Ramos (cell line): Measurements from ENCODE around the gene B4GALT5.
"Not testable (repeated sequence)": the region's sequence is repeated elsewhere in the genome, so short reads cannot be mapped to it uniquely, and the experiment has no call there.

Source experiments
- in situ Hi-C: fragments of 300-500 bp; cut with MboI; formaldehyde crosslinking; loops from one replicate; pipeline ENCODE4 v1.14.3; 2022; ENCODE audit warnings: low sequenced_read_pairs; ENCODE audit not compliant: unreplicated experiment

Gene B4GALT5

GRCh38 chr20:49739042-49739441 lies 25.4 kb upstream of the B4GALT5 start:
- in situ Hi-C loops, result no loop called here

- in situ Hi-C loops, result no loop called here
Measured at GRCh38 chr20:49737260-49737659, 23.6 kb upstream of the B4GALT5 start.

GRCh38 chr20:49729780-49730179 lies 16.1 kb upstream of the B4GALT5 start:
- in situ Hi-C loops, result no loop called here

GRCh38 chr20:49727894-49728885 lies 14.5 kb upstream of the B4GALT5 start:
- in situ Hi-C loops, result no loop called here

GRCh38 chr20:49727478-49727877 lies 13.8 kb upstream of the B4GALT5 start:
- in situ Hi-C loops, result no loop called here

GRCh38 chr20:49725694-49726093 lies 12.0 kb upstream of the B4GALT5 start:
- in situ Hi-C loops, result no loop called here

- in situ Hi-C loops, result not testable (repeated sequence)
Measured at GRCh38 chr20:49725224-49725606, 11.5 kb upstream of the B4GALT5 start.

- in situ Hi-C loops, result no loop called here
Measured at GRCh38 chr20:49724408-49725223, 10.9 kb upstream of the B4GALT5 start.

GRCh38 chr20:49723758-49724157 lies 10.1 kb upstream of the B4GALT5 start:
- in situ Hi-C loops, result not testable (repeated sequence)

GRCh38 chr20:49721326-49721725 lies 7.6 kb upstream of the B4GALT5 start:
- in situ Hi-C loops, result not testable (repeated sequence)

GRCh38 chr20:49715466-49715865 lies 1.8 kb upstream of the B4GALT5 start:
- in situ Hi-C loops, result no loop called here

- in situ Hi-C loops, result no loop called here
Measured at GRCh38 chr20:49712996-49713752, 504 bp downstream of the B4GALT5 start.

- in situ Hi-C loops, result no loop called here
Measured at GRCh38 chr20:49712646-49712995, 1.1 kb downstream of the B4GALT5 start.

GRCh38 chr20:49712118-49712517 lies 1.6 kb downstream of the B4GALT5 start:
- in situ Hi-C loops, result no loop called here

- in situ Hi-C loops, result no loop called here
Measured at GRCh38 chr20:49711667-49711987, 2.1 kb downstream of the B4GALT5 start.

- in situ Hi-C loops, result no loop called here
Measured at GRCh38 chr20:49710971-49711666, 2.6 kb downstream of the B4GALT5 start.

- in situ Hi-C loops, result no loop called here
Measured at GRCh38 chr20:49707118-49707517, 6.6 kb downstream of the B4GALT5 start.

- in situ Hi-C loops, result no loop called here
Measured at GRCh38 chr20:49706630-49707091, 7.0 kb downstream of the B4GALT5 start.

- in situ Hi-C loops, result not testable (repeated sequence)
Measured at GRCh38 chr20:49705893-49706292, 7.8 kb downstream of the B4GALT5 start.

GRCh38 chr20:49705358-49705757 lies 8.3 kb downstream of the B4GALT5 start:
- in situ Hi-C loops, result no loop called here
